ENCODE results near the gene NRCAM. TPM values are rescaled to one million over a fixed set of nuclear protein-coding genes. Genes with fewer than 3 reads are reported as not detected.

NRCAM gene
- total and polyA plus RNA-seq, 10 of the 15 experiments (the other 5 are each of a cell fraction or from before 2014, with no cell fraction given) = 0.30 to 2.0 (median 1.0) TPM

- TF ChIP-seq MAX (IDR thresholded peaks at IDR 0.05; ENCODE audit: low read depth, low read length) = 0 out of 2 replicates have a peak, but pooled peaks have one; percentile 28
- TF ChIP-seq NR2F1 (conservative IDR thresholded peaks at IDR 0.05) = peak; percentile 77
- peak; percentile 15; the same call in 1 of the 2 replicates for TF ChIP-seq ZNF24 (IDR thresholded peaks at IDR 0.05)
- peak; percentile 94 for TF ChIP-seq MTA2 (IDR thresholded peaks at IDR 0.05; ENCODE audit: low read depth)
- TF ChIP-seq TCF12 (IDR thresholded peaks at IDR 0.05; ENCODE audit: low read depth, low read length) = no peak
- peak; percentile 93 for TF ChIP-seq IKZF1 (conservative IDR thresholded peaks at IDR 0.05)
- peak; percentile 31; the same call in 1 of the 2 replicates for TF ChIP-seq NR2C1 (IDR thresholded peaks at IDR 0.05)
- peak; percentile 45; the same call in 1 of the 2 replicates for TF ChIP-seq ZNF217 (IDR thresholded peaks at IDR 0.05)
- TF ChIP-seq TCF3 (IDR thresholded peaks at IDR 0.05; ENCODE audit: borderline replicate concordance, insufficient read depth, low read depth, low read length) = no peak
- no peak for TF ChIP-seq POLR2AphosphoS5 (IDR thresholded peaks at IDR 0.05; ENCODE audit: low read length)
- TF ChIP-seq MTA3 (IDR thresholded peaks at IDR 0.05; ENCODE audit: borderline replicate concordance, low read length) = peak; percentile 77; the same call in 1 of the 2 replicates
- TF ChIP-seq ZBED1 (IDR thresholded peaks at IDR 0.05; ENCODE audit: borderline replicate concordance) = peak; percentile 77; the same call in 1 of the 2 replicates
- peak; percentile 98 for TF ChIP-seq SPI1 (IDR thresholded peaks at IDR 0.05; ENCODE audit: borderline replicate concordance, insufficient read depth, low read depth, low read length)
- TF ChIP-seq RAD21 (IDR thresholded peaks at IDR 0.05; ENCODE audit: insufficient read depth, low read depth, low read length) = 0 out of 2 replicates have a peak, but pooled peaks have one; percentile 8
- TF ChIP-seq CHD2 (IDR thresholded peaks at IDR 0.05; ENCODE audit: borderline replicate concordance, low read depth, low read length) = peak; percentile 80
- no peak for TF ChIP-seq EZH2 (IDR thresholded peaks at IDR 0.05; ENCODE audit: borderline replicate concordance, control insufficient read depth, low read depth, low read length)
- no peak for TF ChIP-seq RBBP5 (conservative IDR thresholded peaks at IDR 0.05)
- peak in 1 of 2 experiments; percentile 91; a peak in 2 of 4 replicates for TF ChIP-seq ETV6 (conservative IDR thresholded peaks at IDR 0.05 in 1 of 2, IDR thresholded peaks at IDR 0.05 in 1 of 2; ENCODE audit: borderline replicate concordance in 1 of 2, low read depth in 1 of 2)
- peak; percentile 98 for TF ChIP-seq ZNF687 (IDR thresholded peaks at IDR 0.05)
- TF ChIP-seq IKZF2 (IDR thresholded peaks at IDR 0.05) = peak; percentile 95 to 97; a peak in 3 of 4 replicates
- peak; percentile 70 for TF ChIP-seq MEF2A (IDR thresholded peaks at IDR 0.05; ENCODE audit: insufficient read depth, low read depth, low read length)
- peak; percentile 74; the same call in 1 of the 3 replicates for TF ChIP-seq POU2F2 (IDR thresholded peaks at IDR 0.05; ENCODE audit: borderline replicate concordance, low read depth, low read length)
- no peak for TF ChIP-seq POLR2AphosphoS2 (IDR thresholded peaks at IDR 0.05; ENCODE audit: low read depth, low read length)
- peak; percentile 86 for TF ChIP-seq CREM (IDR thresholded peaks at IDR 0.05; ENCODE audit: low read depth)
- TF ChIP-seq ATF2 (IDR thresholded peaks at IDR 0.05; ENCODE audit: low read length) = peak; percentile 96
- TF ChIP-seq SREBF1 (IDR thresholded peaks at IDR 0.05; ENCODE audit: low read length) = no peak
These were observed 320.6 kb downstream of the NRCAM start (continued) for GRCh38 chr7:108135446-108136190.
